ENCODE data around the gene HPCA.

HPCA gene

DNA sequence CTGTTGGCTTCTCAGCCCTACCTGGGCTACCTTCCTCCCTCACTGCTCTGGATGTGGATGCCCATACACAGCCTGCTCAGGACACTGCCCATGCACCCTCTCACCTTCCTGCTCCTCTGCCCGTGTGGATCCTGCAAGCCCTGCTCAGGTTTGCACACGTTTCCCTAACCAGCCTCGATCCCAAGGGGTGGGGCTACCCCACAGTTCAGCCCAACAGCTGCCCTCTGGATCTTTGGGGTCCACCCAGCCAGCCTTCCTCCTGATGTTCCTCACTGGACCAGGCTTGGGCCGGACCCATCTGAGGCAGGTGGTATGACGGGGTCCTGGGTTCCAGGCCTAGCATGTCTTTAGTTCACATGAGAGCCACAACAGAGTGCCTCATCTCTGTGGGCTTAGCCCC, 10.2 kb downstream of the HPCA start:
- H3K9me3 ChIP-seq (ENCODE audit: control insufficient read depth in 1 of 2, low read length in 2 of 2), result no peaks in the 10 kb centered on the region
- H3K36me3 ChIP-seq (ENCODE audit: control insufficient read depth in 1 of 2, insufficient read depth in 2 of 2, low read length in 2 of 2), result peaks cover 11 to 36% of the 10 kb centered on the region in 2 donors
- H3K9ac ChIP-seq (ENCODE audit: low read depth in 1 of 2, low read length in 2 of 2), result no peak overlapping the region
- H3K27me3 ChIP-seq (ENCODE audit: control insufficient read depth in 1 of 2, insufficient read depth in 2 of 2, low read length in 2 of 2), result peaks cover 6 to 8% of the 10 kb centered on the region in 2 donors
- H3K27ac ChIP-seq (ENCODE audit: low read depth, low read length), result no peak overlapping the region
- no peak overlapping the region for H3K4me3 ChIP-seq (ENCODE audit: low read depth in 1 of 2, low read length in 2 of 2)
- peaks cover 5 to 11% of the 10 kb centered on the region in 2 donors for H3K4me1 ChIP-seq (ENCODE audit: control insufficient read depth in 1 of 2, insufficient read depth in 2 of 2, low read length in 2 of 2)

DNA sequence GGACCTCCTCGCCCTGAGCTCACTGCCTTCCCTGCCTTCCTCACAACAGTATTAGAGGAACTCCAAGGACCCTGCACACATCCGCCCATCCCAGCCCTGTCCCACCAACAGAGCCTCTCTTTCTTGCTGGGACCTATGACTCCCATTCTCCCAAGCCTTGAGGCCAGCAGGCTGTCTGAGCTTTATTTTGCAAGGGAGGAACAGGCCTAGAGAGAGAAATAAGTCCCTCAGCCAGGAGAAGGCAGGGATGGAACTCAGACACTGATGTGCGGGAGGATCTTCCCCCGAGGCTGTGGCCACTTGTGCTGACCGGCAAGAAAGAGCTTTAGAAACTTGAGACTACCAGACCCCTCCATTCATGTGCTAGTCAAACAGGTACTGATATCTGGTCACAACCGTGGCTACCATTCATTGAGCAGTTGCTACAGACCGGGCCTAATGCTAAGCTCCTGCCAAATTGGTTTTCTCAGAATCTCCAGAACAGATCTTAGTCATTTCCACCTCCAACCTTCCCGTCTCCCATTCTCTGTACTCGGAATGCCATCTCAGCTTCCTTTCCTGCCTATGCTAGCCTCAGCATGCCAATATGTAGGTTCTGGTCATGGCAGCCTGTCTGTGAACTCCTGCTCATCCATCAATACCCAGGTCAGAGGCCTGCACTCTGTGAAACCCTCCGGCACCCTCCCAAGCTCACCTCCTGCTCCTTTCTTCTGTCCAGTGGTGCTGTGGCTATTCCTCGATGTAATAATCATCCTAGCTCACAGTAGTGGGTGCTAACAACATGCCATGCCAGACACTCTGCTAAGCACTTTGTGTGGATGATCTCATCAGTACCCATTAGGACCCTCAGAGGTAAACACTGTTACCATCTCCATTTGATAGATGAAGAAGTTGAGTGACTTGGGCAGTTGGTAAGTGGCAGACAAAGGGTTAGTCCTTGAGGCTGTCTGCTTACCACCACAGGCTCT, 11.1 kb downstream of the HPCA start:
- Histone ChIP-seq H3K36me3 (ENCODE audit: control insufficient read depth in 1 of 2, insufficient read depth in 2 of 2, low read length in 2 of 2) (peaks cover 11 to 36% of the 10 kb centered on the region in 2 donors), H3K9ac (ENCODE audit: low read depth in 1 of 2, low read length in 2 of 2) (no peak overlapping the region), H3K9me3 (ENCODE audit: control insufficient read depth in 1 of 2, low read length in 2 of 2) (no peaks in the 10 kb centered on the region), H3K4me3 (ENCODE audit: low read depth in 1 of 2, low read length in 2 of 2) (no peak overlapping the region), H3K4me1 (ENCODE audit: control insufficient read depth in 1 of 2, insufficient read depth in 2 of 2, low read length in 2 of 2) (peaks cover 5 to 13% of the 10 kb centered on the region in 2 donors), H3K27ac (ENCODE audit: low read depth, low read length) (no peak overlapping the region), H3K27me3 (ENCODE audit: control insufficient read depth in 1 of 2, insufficient read depth in 2 of 2, low read length in 2 of 2) (peaks cover 0 to 4% of the 10 kb centered on the region in 2 donors)

DNA sequence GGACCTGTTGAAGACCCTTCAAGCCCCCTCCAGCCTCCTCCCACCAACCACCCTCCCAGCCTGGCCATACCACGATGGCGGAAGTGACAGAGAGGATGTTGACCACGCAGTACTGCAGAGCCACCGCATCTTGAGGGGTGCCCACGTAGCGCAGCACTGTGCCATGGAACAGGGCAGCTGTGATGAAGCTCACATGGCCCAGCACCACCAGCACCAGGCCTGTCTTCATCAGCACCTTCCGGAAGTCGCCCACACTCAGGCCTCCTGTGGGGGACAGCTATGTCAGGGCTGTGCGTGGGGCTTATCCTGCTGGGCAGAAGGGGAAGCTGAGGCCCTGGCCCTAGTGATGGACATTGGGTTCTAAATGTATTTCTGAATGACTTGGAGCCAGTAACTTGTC, 11.8 kb downstream of the HPCA start:
- Histone ChIP-seq H3K9me3 (ENCODE audit: control insufficient read depth in 1 of 2, low read length in 2 of 2) (no peaks in the 10 kb centered on the region), H3K36me3 (ENCODE audit: control insufficient read depth in 1 of 2, insufficient read depth in 2 of 2, low read length in 2 of 2) (peaks cover 11 to 36% of the 10 kb centered on the region in 2 donors), H3K27me3 (ENCODE audit: control insufficient read depth in 1 of 2, insufficient read depth in 2 of 2, low read length in 2 of 2) (no peaks in the 10 kb centered on the region), H3K9ac (ENCODE audit: low read depth in 1 of 2, low read length in 2 of 2) (no peak overlapping the region), H3K4me1 (ENCODE audit: control insufficient read depth in 1 of 2, insufficient read depth in 2 of 2, low read length in 2 of 2) (peaks cover 5 to 11% of the 10 kb centered on the region in 2 donors), H3K27ac (ENCODE audit: low read depth, low read length) (no peak overlapping the region), H3K4me3 (ENCODE audit: low read depth in 1 of 2, low read length in 2 of 2) (no peak overlapping the region)

DNA sequence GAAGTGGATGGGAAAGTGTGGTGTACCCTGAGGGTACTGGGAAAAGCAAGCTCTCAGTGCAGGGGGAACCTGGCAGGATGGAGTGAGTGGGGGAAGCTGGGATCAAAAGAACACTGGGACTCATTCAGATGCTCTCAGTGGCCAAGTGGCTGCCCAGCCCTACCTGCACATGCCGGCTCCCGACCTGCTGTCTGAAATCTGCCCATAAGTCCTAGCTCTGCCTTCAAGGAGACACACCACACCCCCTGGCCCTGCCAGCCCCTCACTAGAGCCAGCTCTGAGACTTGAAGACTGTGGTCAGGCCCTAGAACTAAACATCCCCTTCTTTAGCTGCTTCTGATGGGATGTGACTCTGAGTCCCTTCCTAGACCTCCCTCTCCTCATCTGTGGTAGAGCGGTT, 12.7 kb downstream of the HPCA start:
- Histone ChIP-seq H3K36me3 (ENCODE audit: control insufficient read depth in 1 of 2, insufficient read depth in 2 of 2, low read length in 2 of 2) (peaks cover 11 to 36% of the 10 kb centered on the region in 2 donors), H3K9me3 (ENCODE audit: control insufficient read depth in 1 of 2, low read length in 2 of 2) (no peaks in the 10 kb centered on the region), H3K9ac (ENCODE audit: low read depth in 1 of 2, low read length in 2 of 2) (no peak overlapping the region), H3K4me1 (ENCODE audit: control insufficient read depth in 1 of 2, insufficient read depth in 2 of 2, low read length in 2 of 2) (peaks cover 0 to 16% of the 10 kb centered on the region in 2 donors), H3K4me3 (ENCODE audit: low read depth in 1 of 2, low read length in 2 of 2) (no peak overlapping the region), H3K27ac (ENCODE audit: low read depth, low read length) (no peak overlapping the region), H3K27me3 (ENCODE audit: control insufficient read depth in 1 of 2, insufficient read depth in 2 of 2, low read length in 2 of 2) (no peaks in the 10 kb centered on the region)

DNA sequence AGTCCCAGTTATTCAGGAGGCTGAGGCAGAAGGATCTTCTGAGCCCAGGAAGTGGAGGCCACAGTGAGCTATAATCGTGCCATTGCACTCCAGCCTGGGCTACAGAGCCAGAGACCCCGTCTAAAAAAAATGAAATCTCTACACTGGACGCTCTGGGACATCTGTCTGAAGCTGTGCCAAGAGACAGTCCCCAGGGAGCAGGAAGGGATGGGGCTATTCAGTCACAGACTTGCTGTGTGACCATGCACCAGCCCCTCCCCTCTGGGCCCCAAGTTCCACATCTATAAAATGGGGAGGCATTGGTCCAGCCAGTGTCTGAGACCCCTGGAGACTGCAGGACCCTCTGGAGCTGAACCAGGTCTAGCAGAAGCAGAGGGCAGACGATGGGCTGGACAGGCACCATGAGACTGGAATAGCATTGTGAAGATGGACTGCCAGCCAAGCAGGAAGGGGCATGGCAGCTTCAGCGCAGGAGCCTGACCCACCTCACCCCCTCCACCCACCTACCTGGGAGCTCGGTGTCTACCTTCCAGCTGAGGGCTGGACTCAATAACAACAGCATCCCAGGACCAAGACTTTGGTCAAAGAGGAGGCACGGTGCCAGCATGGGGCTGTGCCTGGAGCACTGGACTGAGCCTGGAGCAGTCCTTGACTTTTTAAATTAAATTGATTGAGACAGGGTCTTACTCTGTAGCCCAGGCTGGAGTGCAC, 13.4 kb downstream of the HPCA start:
- Histone ChIP-seq H3K9me3 (ENCODE audit: control insufficient read depth in 1 of 2, low read length in 2 of 2) (no peaks in the 10 kb centered on the region), H3K9ac (ENCODE audit: low read depth in 1 of 2, low read length in 2 of 2) (peak overlapping the region in 1 of 2 donors; percentile 90), H3K4me3 (ENCODE audit: low read depth in 1 of 2, low read length in 2 of 2) (peak overlapping the region; percentile 84 to 85), H3K36me3 (ENCODE audit: control insufficient read depth in 1 of 2, insufficient read depth in 2 of 2, low read length in 2 of 2) (peaks cover 11 to 36% of the 10 kb centered on the region in 2 donors), H3K27ac (ENCODE audit: low read depth, low read length) (no peak overlapping the region), H3K27me3 (ENCODE audit: control insufficient read depth in 1 of 2, insufficient read depth in 2 of 2, low read length in 2 of 2) (no peaks in the 10 kb centered on the region), H3K4me1 (ENCODE audit: control insufficient read depth in 1 of 2, insufficient read depth in 2 of 2, low read length in 2 of 2) (peaks cover 3 to 20% of the 10 kb centered on the region in 2 donors)

DNA sequence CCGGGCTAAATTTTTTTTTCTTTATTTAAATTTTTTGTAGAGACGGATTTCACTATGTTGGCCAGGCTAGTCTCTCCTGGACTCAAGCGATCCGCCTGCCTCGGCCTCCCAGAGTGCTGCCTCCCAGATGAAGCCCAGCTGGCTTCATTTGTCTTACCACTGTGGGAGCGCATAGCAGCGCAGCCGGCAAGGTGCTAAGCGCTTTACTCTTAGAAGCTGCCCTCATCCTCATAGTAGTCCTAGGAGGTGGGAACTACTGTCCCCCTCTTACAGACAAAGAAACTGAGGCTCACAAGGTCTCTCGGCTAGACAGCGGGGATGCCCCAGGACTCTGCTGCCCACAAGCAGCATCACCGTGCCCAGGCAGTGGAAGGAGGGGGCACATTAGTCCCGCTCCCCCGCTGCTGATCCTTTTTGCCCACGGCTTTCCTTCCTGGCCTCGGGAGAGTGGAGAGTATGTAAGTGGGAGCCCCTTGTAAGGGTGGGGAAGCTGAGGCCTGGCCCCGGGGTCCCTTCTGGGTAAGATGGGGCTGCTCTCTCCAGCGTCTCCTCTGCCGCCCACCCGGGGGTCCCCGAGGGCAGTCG, 14.2 kb downstream of the HPCA start:
- Histone ChIP-seq H3K9me3 (ENCODE audit: control insufficient read depth in 1 of 2, low read length in 2 of 2) (no peaks in the 10 kb centered on the region), H3K36me3 (ENCODE audit: control insufficient read depth in 1 of 2, insufficient read depth in 2 of 2, low read length in 2 of 2) (peaks cover 11 to 30% of the 10 kb centered on the region in 2 donors), H3K4me3 (ENCODE audit: low read depth in 1 of 2, low read length in 2 of 2) (peak overlapping the region; percentile 84 to 85), H3K4me1 (ENCODE audit: control insufficient read depth in 1 of 2, insufficient read depth in 2 of 2, low read length in 2 of 2) (peaks cover 9 to 22% of the 10 kb centered on the region in 2 donors), H3K9ac (ENCODE audit: low read depth in 1 of 2, low read length in 2 of 2) (peak overlapping the region; percentile 90 to 95), H3K27ac (ENCODE audit: low read depth, low read length) (peak overlapping the region; percentile 30), H3K27me3 (ENCODE audit: control insufficient read depth in 1 of 2, insufficient read depth in 2 of 2, low read length in 2 of 2) (no peaks in the 10 kb centered on the region)

DNA sequence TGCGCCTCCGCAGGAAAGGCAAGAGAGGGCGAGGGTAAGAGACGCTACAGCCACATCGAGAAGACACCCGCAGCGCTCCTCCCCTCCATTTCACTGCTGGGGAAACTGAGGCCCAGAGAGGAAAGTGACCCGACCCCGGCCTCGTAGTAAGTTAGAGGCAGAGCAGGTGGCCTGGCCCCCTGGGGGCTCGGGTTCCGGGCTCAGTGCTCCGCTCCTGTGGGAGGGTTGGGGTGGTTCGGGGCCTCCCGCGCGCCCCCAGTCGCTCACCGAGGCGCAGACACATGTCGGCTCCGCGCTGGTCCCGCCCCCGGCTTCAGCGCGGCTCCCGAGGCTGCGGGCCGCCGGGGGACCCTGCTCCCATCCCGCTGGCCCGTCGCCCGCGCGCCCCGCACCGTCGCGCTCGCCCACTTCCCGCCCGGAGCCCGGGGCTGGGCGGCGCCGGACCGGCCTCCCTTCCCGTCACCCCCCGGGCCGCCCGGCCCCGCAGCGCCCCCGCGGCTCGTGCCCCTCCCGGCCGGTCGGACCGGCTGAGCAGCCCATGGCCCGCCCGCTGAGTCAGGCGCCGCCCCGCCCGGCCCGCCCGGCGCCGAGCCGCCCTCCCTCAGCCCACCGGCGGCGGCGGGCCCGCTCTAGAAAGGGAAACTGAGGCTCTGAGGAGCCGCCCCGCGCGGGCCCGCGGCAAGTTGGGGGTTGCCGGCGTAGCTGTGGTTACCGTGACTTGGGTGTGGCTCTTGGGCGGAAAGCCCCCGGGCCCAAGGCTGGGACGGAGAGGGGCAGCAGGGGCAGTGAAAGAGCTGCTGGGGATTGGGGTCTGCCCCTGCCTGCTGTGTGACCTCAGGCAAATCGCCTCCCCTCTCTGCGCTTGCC, 14.9 kb downstream of the HPCA start, which contains the start of gene TMEM54:
TMEM54 (minus strand) TSS at position 434 of the 867 bp plus-strand sequence; CDS start at position 283, 151 bp downstream.
- no peaks in the 10 kb centered on the region for H3K9me3 ChIP-seq (ENCODE audit: control insufficient read depth in 1 of 2, low read length in 2 of 2)
- peaks cover 13 to 27% of the 10 kb centered on the region in 2 donors for H3K4me1 ChIP-seq (ENCODE audit: control insufficient read depth in 1 of 2, insufficient read depth in 2 of 2, low read length in 2 of 2)
- no peaks in the 10 kb centered on the region for H3K27me3 ChIP-seq (ENCODE audit: control insufficient read depth in 1 of 2, insufficient read depth in 2 of 2, low read length in 2 of 2)
- peak within 1 kb of the TSS; percentile 75 for H3K27ac ChIP-seq (ENCODE audit: low read depth, low read length)
- H3K4me3 ChIP-seq (ENCODE audit: low read depth in 1 of 2, low read length in 2 of 2), result peak within 1 kb of the TSS; percentile 84 to 86
- H3K36me3 ChIP-seq (ENCODE audit: control insufficient read depth in 1 of 2, insufficient read depth in 2 of 2, low read length in 2 of 2), result peaks cover 11 to 24% of the 10 kb centered on the region in 2 donors
- H3K9ac ChIP-seq (ENCODE audit: low read depth in 1 of 2, low read length in 2 of 2), result peak within 1 kb of the TSS; percentile 90 to 95

DNA sequence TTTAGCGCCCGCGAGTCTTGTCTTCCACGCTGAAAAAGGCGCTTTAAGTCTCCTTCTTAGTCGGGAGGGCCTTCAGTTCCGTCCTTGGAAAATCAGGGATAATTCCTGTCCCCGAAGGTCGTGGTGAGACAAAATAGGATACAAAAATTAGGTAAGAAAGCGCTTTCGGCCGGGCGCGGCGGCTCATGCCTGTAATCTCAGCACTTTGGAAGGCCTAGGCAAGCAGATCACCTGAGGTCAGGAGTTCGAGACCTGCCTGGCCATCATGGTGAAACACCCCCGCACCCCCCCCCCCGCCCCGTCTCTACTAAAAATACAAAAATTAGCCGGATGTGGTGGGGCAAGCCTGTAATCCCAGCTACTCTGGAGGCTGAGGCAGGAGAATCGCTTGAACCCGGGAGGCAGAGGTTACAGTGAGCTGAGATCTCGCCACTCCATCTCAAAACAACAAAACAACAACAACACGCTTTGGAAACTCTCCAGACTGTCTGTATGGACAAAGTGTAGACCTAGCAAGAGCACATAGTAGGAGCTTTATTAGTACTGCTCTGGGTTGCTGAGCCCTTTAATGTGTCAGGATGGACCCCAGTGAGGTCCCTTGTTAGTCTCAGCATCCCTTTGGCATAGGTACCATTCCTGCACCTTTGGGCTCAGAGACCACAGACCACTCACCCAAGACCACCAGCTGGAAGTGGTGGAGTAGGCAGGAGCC, 15.7 kb downstream of the HPCA start:
- H3K27me3 ChIP-seq (ENCODE audit: control insufficient read depth in 1 of 2, insufficient read depth in 2 of 2, low read length in 2 of 2), result no peaks in the 10 kb centered on the region
- peaks cover 11 to 16% of the 10 kb centered on the region in 2 donors for H3K36me3 ChIP-seq (ENCODE audit: control insufficient read depth in 1 of 2, insufficient read depth in 2 of 2, low read length in 2 of 2)
- H3K4me1 ChIP-seq (ENCODE audit: control insufficient read depth in 1 of 2, insufficient read depth in 2 of 2, low read length in 2 of 2), result peaks cover 20 to 27% of the 10 kb centered on the region in 2 donors
- H3K27ac ChIP-seq (ENCODE audit: low read depth, low read length), result peak overlapping the region; percentile 75
- H3K9me3 ChIP-seq (ENCODE audit: control insufficient read depth in 1 of 2, low read length in 2 of 2), result no peaks in the 10 kb centered on the region
- peak overlapping the region; percentile 90 for H3K9ac ChIP-seq (ENCODE audit: low read depth in 1 of 2, low read length in 2 of 2)
- peak overlapping the region; percentile 75 to 86 for H3K4me3 ChIP-seq (ENCODE audit: low read depth in 1 of 2, low read length in 2 of 2)

DNA sequence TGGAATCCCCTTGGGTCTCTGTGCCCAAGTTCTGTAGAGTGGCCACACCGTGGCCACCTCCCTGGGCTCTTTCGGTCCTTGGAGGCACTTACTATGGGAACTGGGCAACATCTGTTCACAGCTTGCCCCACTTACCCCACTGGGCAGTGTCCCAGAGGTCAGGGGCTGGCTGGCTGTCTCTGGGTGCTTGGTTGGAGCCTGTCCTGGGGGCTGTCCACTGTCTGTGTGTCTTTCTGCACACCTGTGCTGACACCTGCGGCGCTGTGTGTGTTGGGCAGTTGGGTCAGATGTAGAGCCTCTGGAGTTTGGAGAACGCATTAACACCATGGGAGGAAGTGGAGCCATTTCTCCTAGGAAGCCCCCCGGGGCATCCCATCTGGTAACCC, 16.2 kb downstream of the HPCA start:
- Histone ChIP-seq H3K9ac (ENCODE audit: low read depth in 1 of 2, low read length in 2 of 2) (peak overlapping the region in 1 of 2 donors; percentile 6), H3K27ac (ENCODE audit: low read depth, low read length) (no peak overlapping the region), H3K9me3 (ENCODE audit: control insufficient read depth in 1 of 2, low read length in 2 of 2) (no peaks in the 10 kb centered on the region), H3K4me3 (ENCODE audit: low read depth in 1 of 2, low read length in 2 of 2) (no peak overlapping the region), H3K27me3 (ENCODE audit: control insufficient read depth in 1 of 2, insufficient read depth in 2 of 2, low read length in 2 of 2) (no peaks in the 10 kb centered on the region), H3K36me3 (ENCODE audit: control insufficient read depth in 1 of 2, insufficient read depth in 2 of 2, low read length in 2 of 2) (peaks cover 11 to 14% of the 10 kb centered on the region in 2 donors), H3K4me1 (ENCODE audit: control insufficient read depth in 1 of 2, insufficient read depth in 2 of 2, low read length in 2 of 2) (peaks cover 23 to 29% of the 10 kb centered on the region in 2 donors)

Data from duodenal mucosa (tissue), 2 donors.